Frontal cortex (tissue), 4 donors: Measurements from ENCODE around the gene EIF1B. TPM values are rescaled to one million over a fixed set of nuclear protein-coding genes. Genes with fewer than 3 reads are reported as not detected.
A peak's percentile ranks its signal among the peaks of the same experiment; 100 is the strongest.
"Not testable (repeated sequence)": the region's sequence is repeated elsewhere in the genome, so short reads cannot be mapped to it uniquely, and the experiment has no call there.

Experiments used
- DNase-seq, 2 donors: peaks; one replicate each; pipeline ENCODE4 v3.0.0; 2012; ENCODE audit warnings: low spot score in 2 of 2
- FAIRE-seq: peaks from 2 replicates; lab custom pipeline; 2012; peaks lifted over from hg19 to GRCh38; lab: Jason Lieb, UNC
- total RNA-seq: library from RNA; depleted of rRNA; stranded (reverse); fragments of >200 nt; gene quantifications from one replicate; pipeline ENCODE4 v1.2.3, GENCODE V29; 2014
- donor health status: control.
- donor health status: control.
- donor health status: control.

Gene EIF1B
- 55.0 TPM for total RNA-seq

DNA sequence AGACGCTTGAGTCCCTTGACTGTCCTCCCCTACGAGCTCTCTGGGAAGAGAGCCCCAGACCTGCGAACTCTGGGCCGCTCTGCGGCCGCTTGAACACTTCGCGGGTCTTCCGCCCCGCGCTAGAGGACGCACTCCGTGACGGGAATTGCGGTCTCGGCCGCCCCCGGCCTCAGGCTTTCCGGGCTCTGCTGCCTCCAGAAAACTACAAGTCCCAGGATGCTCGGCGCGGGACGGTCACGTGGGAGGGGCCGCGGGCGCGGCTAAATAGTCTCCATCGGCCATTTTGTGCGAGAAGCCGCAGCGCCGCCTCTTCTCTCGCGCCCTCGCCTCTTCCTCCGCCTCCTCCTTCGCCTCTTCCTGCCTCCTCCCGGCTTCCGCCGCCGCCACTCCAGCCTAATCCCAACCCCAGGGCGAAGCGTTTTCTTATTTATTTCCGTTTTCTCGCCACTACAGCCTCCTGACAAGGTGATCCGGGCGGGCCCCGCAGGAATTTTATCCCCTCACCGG is at the start of gene EIF1B:
Gene EIF1B (plus strand): TSS at position 290 of the 507 bp plus-strand sequence. CDS start 235 bp downstream, outside the sequence.
- DNase-seq (peak; percentile 88 to 92), FAIRE-seq (peak; percentile 21)

GRCh38 chr3:40262331-40262730 is 47.2 kb upstream of the EIF1B start:
- no peak for FAIRE-seq

GRCh38 chr3:40264451-40264850 is 45.1 kb upstream of the EIF1B start:
- no peak for DNase-seq
- FAIRE-seq: no peak

More at GRCh38 chr3:40262331-40262730, 47.2 kb upstream of the EIF1B start:
- no peak for DNase-seq

GRCh38 chr3:40265181-40265580 is 44.3 kb upstream of the EIF1B start:
- FAIRE-seq: no peak
- no peak for DNase-seq

GRCh38 chr3:40267937-40268724 is 41.4 kb upstream of the EIF1B start:
- DNase-seq (no peak), FAIRE-seq (no peak)

GRCh38 chr3:40268802-40269524 is 40.5 kb upstream of the EIF1B start:
- FAIRE-seq (no peak), DNase-seq (no peak)

DNA sequence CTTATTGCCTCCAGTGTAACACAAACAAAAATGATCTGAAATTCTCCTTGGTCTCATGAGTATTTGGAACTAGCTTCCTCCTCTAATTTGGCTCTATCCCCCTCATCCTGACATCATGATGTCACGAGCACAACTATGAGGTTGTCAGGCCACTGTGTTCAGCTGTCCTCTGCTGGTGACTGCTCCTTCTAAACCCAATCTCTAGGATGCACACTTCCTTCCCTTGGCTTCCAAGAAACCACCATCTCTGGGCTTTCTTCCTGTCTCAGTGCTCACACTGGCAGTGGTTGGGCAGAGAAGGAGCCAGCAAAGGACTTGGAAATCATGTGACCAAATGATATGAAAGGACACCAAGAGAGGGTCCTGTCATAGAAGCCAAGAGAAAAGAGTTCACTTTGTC is 30.7 kb upstream of the EIF1B start:
- no peak for FAIRE-seq
- DNase-seq: no peak

GRCh38 chr3:40281995-40282394 is 27.5 kb upstream of the EIF1B start:
- FAIRE-seq: no peak

DNA sequence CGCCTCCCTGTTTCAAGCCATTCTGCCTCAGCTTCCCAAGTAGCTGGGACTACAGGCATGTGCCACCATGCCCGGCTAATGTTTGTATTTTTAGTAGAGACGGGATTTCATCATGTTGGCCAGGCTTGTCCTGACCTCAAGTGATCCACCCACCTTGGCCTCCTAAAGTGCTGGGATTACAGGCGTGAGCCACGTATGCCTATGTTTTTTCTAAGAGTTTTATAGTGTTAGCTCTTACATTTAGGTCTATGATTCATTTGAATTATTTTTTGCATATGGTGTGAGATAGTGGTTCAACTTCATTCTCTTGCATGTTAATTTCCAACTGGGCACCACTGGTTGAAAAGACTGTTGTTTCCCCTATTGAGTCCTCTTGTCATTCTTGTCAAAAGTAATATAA is 26.4 kb upstream of the EIF1B start:
- not testable (repeated sequence) for FAIRE-seq, DNase-seq

More at GRCh38 chr3:40281995-40282394, 27.5 kb upstream of the EIF1B start:
- DNase-seq: no peak

- no peak for DNase-seq
- FAIRE-seq: no peak
Measured at GRCh38 chr3:40287248-40287647, 22.3 kb upstream of the EIF1B start.

- FAIRE-seq: no peak
- no peak for DNase-seq
Measured at GRCh38 chr3:40290396-40290795, 19.1 kb upstream of the EIF1B start.

DNA sequence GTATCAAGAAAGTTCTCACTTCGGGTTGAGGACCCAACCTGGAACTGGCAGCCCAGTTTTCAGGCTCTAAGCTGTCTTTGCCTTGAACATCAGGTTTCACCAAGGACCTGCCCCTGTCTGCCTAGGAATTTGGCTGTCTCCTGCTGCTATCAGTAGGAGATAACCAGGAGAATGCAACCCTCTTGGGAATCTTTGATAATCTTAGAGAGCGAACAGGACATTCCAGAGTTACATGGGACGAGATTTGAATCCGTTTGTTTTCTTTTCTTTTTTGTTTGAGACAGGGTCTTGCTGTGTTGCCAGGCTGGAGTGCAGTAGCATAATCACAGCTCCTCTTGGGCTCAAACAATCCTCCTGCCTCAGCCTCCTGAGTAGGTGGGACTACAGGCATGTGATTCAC is 18.0 kb upstream of the EIF1B start:
- FAIRE-seq (no peak), DNase-seq (no peak)

DNA sequence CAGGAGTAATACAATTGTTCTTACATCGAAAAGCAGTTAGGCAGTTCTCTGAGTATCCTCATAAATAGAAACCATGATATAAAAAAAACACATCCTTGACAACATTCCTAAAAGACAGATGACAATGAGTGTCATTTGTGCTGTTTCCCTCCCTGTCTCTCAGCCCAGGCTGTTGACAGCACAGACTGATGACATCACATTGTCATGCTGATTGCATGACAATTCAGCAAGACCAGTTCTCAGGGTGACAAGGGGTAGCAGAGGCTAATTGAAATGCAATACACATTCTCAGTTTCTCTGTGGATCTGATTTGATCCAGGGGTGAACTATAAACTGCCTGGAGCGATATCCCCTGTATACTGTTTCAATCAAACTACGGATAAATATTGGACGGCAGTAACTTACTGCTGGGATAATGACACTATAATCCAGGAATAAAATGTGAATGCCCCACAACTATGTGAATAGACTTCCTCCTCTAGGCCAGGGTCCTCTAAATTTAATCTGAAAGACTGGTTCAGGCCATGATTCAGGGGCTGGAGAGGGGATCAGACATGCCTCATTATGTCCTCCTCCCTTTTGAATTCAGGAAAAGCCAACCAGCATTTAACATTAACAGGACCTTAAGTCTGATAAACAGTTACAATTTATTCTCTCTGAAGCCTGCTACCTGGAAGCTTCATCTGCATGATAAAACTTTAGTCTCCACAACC is 16.7 kb upstream of the EIF1B start:
- FAIRE-seq: peak; percentile 33

DNA sequence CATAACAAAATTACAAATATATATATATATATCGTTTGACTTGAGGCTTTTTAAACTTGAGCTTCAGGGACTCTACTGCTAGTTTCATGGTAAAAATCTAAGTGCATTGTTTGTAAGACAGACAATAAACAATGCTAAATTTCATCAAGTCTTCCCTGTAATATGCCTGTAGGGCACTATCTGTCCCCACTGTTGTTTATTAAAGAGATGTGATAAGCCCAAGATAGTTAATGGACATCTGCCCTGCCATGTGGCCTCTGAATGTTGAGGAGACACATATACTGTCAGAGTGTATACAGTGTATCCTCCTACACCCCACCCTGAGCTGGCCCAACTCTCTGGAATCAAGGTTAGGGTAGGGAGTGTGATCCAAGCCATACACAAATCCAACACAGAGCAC is 15.1 kb upstream of the EIF1B start:
- DNase-seq (no peak), FAIRE-seq (no peak)

More for the DNA sequence above, 16.7 kb upstream of the EIF1B start:
- DNase-seq: peak in 1 of 2 donors; percentile 45

GRCh38 chr3:40298075-40298474 is 11.4 kb upstream of the EIF1B start:
- DNase-seq (no peak), FAIRE-seq (no peak)

DNA sequence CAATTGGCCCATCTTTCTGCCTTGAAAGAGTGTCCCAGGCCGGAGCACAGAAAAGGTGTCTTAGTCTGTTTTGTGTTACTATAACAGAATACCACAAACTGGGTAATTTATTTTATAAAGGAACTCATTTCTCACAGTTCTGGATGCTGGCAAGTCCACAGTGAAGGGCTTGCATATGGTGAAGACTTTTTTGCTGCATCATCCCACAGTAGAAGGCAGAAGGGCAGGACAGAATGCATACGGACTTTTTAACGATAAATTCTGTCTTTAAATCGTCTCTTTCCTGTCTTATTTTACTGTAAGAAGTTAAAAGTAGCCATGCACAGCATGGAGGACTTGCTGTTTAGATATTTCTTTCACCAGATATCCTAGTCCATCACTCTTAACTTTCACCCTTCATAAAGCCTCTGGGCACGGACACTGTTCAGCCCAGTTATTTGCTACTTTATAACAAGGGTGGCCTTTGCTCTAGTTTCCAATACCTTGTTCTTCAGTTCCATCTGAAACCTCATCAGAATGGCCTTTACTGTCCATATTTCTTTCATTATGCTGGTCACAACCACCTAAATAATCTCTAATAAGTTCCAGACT is 10.3 kb upstream of the EIF1B start:
- DNase-seq (no peak), FAIRE-seq (no peak)

- FAIRE-seq: no peak
- no peak for DNase-seq
Measured at GRCh38 chr3:40299721-40300335, 9.7 kb upstream of the EIF1B start.

DNA sequence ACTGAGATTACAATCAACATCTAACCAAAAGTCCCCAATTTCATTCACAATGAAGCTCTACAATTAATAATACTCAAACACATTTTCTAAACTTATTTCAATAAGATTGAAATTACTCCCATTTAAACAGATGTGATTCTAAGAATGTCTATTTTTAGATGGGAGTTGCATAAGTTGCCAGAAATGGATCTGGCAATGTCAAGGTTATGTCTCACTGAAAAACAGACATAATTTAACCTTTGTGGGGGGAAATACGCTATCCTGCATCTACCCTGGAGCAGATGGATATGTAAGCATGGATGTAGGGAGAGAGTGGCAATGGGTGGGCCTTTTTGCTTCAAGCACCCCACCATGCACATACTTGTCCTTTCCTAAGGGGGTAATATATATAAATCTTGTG is 6.7 kb upstream of the EIF1B start:
- no peak for FAIRE-seq
- no peak for DNase-seq

DNA sequence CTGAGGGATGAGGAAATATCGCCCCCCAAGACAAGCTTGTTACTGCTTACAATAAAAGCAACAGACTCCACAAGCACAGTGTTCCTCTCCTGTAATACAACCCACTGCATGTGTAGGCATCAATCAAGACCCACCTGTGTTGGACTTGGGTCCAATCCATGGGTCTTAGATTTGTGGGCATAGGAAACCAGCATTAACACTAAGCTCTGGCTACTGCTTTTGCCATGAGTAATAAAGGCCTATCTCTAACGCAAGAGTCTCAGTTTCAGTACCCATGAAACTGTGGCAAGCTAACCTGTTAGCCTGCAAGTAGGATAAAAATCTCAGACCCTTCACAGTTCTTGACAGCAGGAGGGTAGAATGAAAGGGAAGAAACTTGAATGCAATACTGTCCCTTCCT is 5.2 kb upstream of the EIF1B start:
- FAIRE-seq (no peak), DNase-seq (no peak)

- no peak for DNase-seq
- no peak for FAIRE-seq
Measured at GRCh38 chr3:40306336-40306735, 3.2 kb upstream of the EIF1B start.
